K562 (cell line): Measurements from ENCODE around the gene TLE6. TPM values are rescaled to one million over a fixed set of nuclear protein-coding genes. Genes with fewer than 3 reads are reported as not detected.
A peak's percentile ranks its signal among the peaks of the same experiment; 100 is the strongest.

Experiments used
- CREM ChIP-seq: IDR thresholded peaks from 2 replicates; pipeline ENCODE4 v1.6.1; 2014; ENCODE audit warnings: antibody characterized with exemption, low read depth
- FOSL1 ChIP-seq: fragments of 200-800 bp; sonication (Bioruptor generic); conservative IDR thresholded peaks from 2 replicates; pipeline ENCODE4 v1.6.1; 2016; ENCODE audit warnings: missing genetic modification characterization, missing compliant biosample characterization
- HDAC3 ChIP-seq: fragments of 450-650 bp; IDR thresholded peaks from 2 replicates; pipeline ENCODE4 v1.6.1; 2018; ENCODE audit warnings: borderline replicate concordance, mild to moderate bottlenecking, moderate library complexity; ENCODE audit not compliant: partially characterized antibody
- KLF13 ChIP-seq: fragments of 450-650 bp; IDR thresholded peaks from 2 replicates; pipeline ENCODE4 v1.6.1; 2016; ENCODE audit warnings: missing genetic modification characterization, low read depth, mild to moderate bottlenecking, missing compliant biosample characterization, moderate library complexity, borderline replicate concordance
- NFXL1 ChIP-seq: fragments of 450-650 bp; formaldehyde crosslinking; IDR thresholded peaks from 2 replicates; pipeline ENCODE4 v1.4.0; 2021; ENCODE audit warnings: mild to moderate bottlenecking
- POLR2A ChIP-seq: fragments of 450-650 bp; conservative IDR thresholded peaks from 2 replicates; pipeline ENCODE4 v1.6.1; 2016
- PTBP1 ChIP-seq: fragments of 200-400 bp; formaldehyde crosslinking; IDR thresholded peaks from 2 replicates; pipeline ENCODE4 v1.6.1; 2017; ENCODE audit warnings: low read depth, low read length
- SMARCE1 ChIP-seq: fragments of 450-650 bp; IDR thresholded peaks from 2 replicates; pipeline ENCODE4 v1.7.1; 2016; ENCODE audit warnings: mild to moderate bottlenecking
- SP1 ChIP-seq: sonication (generic); formaldehyde crosslinking; IDR thresholded peaks from 2 replicates; pipeline ENCODE4 v1.8.1; 2022; ENCODE audit warnings: mild to moderate bottlenecking, missing genetic modification reagents
- SRF ChIP-seq, 2 experiments: fragments of 250-450, 450-650 bp in 1 of 2; sonication (Bioruptor Pico) in 1 of 2; sonication (generic) in 1 of 2; formaldehyde crosslinking; IDR thresholded peaks; 2 replicates each; pipeline versions ENCODE4 v1.5.0 to v1.5.1; 2020 to 2022; ENCODE audit warnings: mild to moderate bottlenecking in 1 of 2, missing genetic modification reagents in 1 of 2
- TBP ChIP-seq: optimal IDR thresholded peaks from 2 replicates; pipeline ENCODE3; 2011; ENCODE audit warnings: low read depth, low read length, improper control_type of control experiment
- ZNF212 ChIP-seq: fragments of 450-650 bp; formaldehyde crosslinking; IDR thresholded peaks from 2 replicates; pipeline ENCODE4 v1.4.0; 2020; ENCODE audit warnings: mild to moderate bottlenecking
- ZNF408 ChIP-seq: fragments of 250-450 bp; sonication (Bioruptor Pico); IDR thresholded peaks from 2 replicates; pipeline ENCODE4 v1.4.0; 2020; ENCODE audit warnings: low read depth, mild to moderate bottlenecking, moderate library complexity
- ZSCAN32 ChIP-seq: fragments of 450-650 bp; formaldehyde crosslinking; IDR thresholded peaks from 2 replicates; pipeline ENCODE4 v1.4.0; 2020; ENCODE audit warnings: mild to moderate bottlenecking, moderate library complexity
- polyA plus RNA-seq, 8 experiments: library from polyadenylated mRNA; depleted of rRNA in 4 of 8; stranded (reverse) in 5 of 8; unstranded in 3 of 8; fragments of >200 nt; fragmentation: Nextera tagmentation in 2 of 8; fragmentation: Illumina TruSeq in 1 of 8; extraction: Ambion mirVana in 2 of 8; extraction: Trizol in 1 of 8; gene quantifications; 2 replicates each; pipeline versions ENCODE4 v1.2.1 to v1.2.3, GENCODE V29; 2011 to 2014; ENCODE audit warnings: inconsistent platforms in 1 of 8, missing spikeins in 1 of 8
- total RNA-seq, 7 experiments: library from RNA; depleted of rRNA in 6 of 7; stranded (reverse); fragments of >200 nt in 6 of 7; fragmentation: Illumina TruSeq in 2 of 7; extraction: Trizol in 2 of 7; gene quantifications; 2 replicates each; pipeline versions ENCODE4 v1.2.1 to v1.2.3, GENCODE V29; 2011 to 2021; ENCODE audit warnings: low replicate concordance in 1 of 7
- TF ChIP-seq, protein P1 (sequence below): fragments of 450-650 bp; formaldehyde crosslinking; IDR thresholded peaks from 2 replicates; pipeline ENCODE4 v1.4.0; 2022; ENCODE audit warnings: missing genetic modification characterization
- TF ChIP-seq, protein P2 (sequence below): fragments of 200-800 bp; sonication (Bioruptor generic); IDR thresholded peaks from 2 replicates; pipeline ENCODE4 v1.6.1; 2017; ENCODE audit warnings: missing genetic modification characterization, missing compliant biosample characterization
- TF ChIP-seq, protein P3 (sequence below), 2 experiments: IDR thresholded peaks; 2 replicates each; pipeline ENCODE4 v1.6.1; 2012; ENCODE audit warnings: improper control_type of control experiment in 2 of 2, low read depth in 2 of 2, low read length in 2 of 2, borderline replicate concordance in 1 of 2
- TF ChIP-seq, protein P4 (sequence below): fragments of 450-650 bp; formaldehyde crosslinking; IDR thresholded peaks from 2 replicates; pipeline ENCODE4 v1.4.0; 2020; ENCODE audit warnings: mild to moderate bottlenecking, moderate library complexity
- TF ChIP-seq, protein P5 (sequence below): sonication (generic); formaldehyde crosslinking; IDR thresholded peaks from 2 replicates; pipeline ENCODE4 v1.8.1; 2023; ENCODE audit warnings: mild to moderate bottlenecking, missing genetic modification reagents, moderate library complexity

The TLE6 gene
- total and polyA plus RNA-seq, 9 of the 15 experiments (the other 6 are each of a cell fraction or from before 2014, with no cell fraction given): 1.1 to 6.1 (median 2.5) TPM

DNA sequence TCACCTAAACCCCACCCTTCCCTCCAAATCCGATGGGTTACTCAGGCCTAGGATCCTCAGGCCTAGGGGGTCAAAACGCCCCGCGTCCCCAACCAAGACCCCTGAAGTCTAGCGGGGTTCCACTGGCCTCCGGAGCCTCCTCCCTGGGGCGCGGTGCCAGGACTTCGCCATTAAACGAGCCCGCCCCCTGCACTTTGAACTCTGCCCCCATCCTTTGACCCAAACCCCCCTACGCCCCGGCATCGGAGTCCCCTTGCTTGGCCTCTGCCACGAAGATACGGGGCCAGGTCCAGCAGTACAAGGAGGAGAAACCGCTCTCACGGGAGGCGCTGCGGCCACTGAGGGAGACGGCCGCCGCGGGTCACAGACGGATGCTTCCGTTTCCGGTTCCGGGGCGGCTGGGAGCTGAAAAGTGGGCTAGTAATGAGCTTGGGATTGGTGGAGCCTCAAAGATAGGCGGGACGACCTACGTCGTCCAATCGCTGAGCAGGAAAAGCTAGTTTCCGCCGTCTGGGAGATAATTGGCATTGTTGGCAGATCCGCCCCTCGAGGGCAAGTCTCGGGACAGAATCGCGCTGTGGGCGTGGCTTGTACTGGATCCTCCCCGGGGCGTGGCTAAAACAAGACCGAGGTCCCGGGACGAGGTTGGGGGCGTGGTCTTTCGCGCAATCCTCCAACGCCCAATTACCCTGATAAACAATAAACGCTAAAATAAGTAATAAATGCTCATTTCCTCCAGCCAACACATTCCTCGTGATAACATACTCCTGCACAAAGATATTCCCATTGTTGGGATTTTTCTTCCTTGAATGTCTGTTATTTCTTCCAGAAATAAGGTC is 26.9 kb upstream of the TLE6 start (continued):
- TF ChIP-seq, protein P1, sequence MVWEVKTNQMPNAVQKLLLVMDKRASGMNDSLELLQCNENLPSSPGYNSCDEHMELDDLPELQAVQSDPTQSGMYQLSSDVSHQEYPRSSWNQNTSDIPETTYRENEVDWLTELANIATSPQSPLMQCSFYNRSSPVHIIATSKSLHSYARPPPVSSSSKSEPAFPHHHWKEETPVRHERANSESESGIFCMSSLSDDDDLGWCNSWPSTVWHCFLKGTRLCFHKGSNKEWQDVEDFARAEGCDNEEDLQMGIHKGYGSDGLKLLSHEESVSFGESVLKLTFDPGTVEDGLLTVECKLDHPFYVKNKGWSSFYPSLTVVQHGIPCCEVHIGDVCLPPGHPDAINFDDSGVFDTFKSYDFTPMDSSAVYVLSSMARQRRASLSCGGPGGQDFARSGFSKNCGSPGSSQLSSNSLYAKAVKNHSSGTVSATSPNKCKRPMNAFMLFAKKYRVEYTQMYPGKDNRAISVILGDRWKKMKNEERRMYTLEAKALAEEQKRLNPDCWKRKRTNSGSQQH: peak; percentile 83; the same call in 1 of the 2 replicates
- TF ChIP-seq SMARCE1 (peak; percentile 69; the same call in 1 of the 2 replicates), TBP (peak; percentile 84), ZNF408 (CRISPR knock-in tag) (no peak), HDAC3 (peak; percentile 20), ZSCAN32 (CRISPR knock-in tag) (peak; percentile 87), FOSL1 (tag) (peak; percentile 73), KLF13 (tag) (peak; percentile 41; the same call in 1 of the 2 replicates), CREM (peak; percentile 68), NFXL1 (CRISPR knock-in tag) (no peak), POLR2A (peak; percentile 99), SP1 (CRISPR knock-in tag) (peak; percentile 91), ZNF212 (CRISPR knock-in tag) (peak; percentile 83; the same call in 1 of the 2 replicates), SRF (CRISPR knock-in tag; IDR thresholded peaks at IDR 0.05) (peak; percentile 8 to 69; a peak in 1 of 4 replicates), PTBP1 (no peak)
- TF ChIP-seq, protein P2, sequence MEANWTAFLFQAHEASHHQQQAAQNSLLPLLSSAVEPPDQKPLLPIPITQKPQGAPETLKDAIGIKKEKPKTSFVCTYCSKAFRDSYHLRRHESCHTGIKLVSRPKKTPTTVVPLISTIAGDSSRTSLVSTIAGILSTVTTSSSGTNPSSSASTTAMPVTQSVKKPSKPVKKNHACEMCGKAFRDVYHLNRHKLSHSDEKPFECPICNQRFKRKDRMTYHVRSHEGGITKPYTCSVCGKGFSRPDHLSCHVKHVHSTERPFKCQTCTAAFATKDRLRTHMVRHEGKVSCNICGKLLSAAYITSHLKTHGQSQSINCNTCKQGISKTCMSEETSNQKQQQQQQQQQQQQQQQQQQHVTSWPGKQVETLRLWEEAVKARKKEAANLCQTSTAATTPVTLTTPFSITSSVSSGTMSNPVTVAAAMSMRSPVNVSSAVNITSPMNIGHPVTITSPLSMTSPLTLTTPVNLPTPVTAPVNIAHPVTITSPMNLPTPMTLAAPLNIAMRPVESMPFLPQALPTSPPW (CRISPR knock-in tag): peak; percentile 72
- TF ChIP-seq, protein P3, sequence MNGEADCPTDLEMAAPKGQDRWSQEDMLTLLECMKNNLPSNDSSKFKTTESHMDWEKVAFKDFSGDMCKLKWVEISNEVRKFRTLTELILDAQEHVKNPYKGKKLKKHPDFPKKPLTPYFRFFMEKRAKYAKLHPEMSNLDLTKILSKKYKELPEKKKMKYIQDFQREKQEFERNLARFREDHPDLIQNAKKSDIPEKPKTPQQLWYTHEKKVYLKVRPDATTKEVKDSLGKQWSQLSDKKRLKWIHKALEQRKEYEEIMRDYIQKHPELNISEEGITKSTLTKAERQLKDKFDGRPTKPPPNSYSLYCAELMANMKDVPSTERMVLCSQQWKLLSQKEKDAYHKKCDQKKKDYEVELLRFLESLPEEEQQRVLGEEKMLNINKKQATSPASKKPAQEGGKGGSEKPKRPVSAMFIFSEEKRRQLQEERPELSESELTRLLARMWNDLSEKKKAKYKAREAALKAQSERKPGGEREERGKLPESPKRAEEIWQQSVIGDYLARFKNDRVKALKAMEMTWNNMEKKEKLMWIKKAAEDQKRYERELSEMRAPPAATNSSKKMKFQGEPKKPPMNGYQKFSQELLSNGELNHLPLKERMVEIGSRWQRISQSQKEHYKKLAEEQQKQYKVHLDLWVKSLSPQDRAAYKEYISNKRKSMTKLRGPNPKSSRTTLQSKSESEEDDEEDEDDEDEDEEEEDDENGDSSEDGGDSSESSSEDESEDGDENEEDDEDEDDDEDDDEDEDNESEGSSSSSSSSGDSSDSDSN (IDR thresholded peaks at IDR 0.05; ENCODE audit: borderline replicate concordance in 1 of 2, low read depth in 2 of 2, low read length in 2 of 2): 0 out of 4 replicates have a peak, but pooled peaks of 1 of the 2 experiments have one; percentile 16
- TF ChIP-seq, protein P4, sequence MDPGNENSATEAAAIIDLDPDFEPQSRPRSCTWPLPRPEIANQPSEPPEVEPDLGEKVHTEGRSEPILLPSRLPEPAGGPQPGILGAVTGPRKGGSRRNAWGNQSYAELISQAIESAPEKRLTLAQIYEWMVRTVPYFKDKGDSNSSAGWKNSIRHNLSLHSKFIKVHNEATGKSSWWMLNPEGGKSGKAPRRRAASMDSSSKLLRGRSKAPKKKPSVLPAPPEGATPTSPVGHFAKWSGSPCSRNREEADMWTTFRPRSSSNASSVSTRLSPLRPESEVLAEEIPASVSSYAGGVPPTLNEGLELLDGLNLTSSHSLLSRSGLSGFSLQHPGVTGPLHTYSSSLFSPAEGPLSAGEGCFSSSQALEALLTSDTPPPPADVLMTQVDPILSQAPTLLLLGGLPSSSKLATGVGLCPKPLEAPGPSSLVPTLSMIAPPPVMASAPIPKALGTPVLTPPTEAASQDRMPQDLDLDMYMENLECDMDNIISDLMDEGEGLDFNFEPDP (CRISPR knock-in tag): 0 out of 2 replicates have a peak, but pooled peaks have one; percentile 54
- TF ChIP-seq, protein P5, sequence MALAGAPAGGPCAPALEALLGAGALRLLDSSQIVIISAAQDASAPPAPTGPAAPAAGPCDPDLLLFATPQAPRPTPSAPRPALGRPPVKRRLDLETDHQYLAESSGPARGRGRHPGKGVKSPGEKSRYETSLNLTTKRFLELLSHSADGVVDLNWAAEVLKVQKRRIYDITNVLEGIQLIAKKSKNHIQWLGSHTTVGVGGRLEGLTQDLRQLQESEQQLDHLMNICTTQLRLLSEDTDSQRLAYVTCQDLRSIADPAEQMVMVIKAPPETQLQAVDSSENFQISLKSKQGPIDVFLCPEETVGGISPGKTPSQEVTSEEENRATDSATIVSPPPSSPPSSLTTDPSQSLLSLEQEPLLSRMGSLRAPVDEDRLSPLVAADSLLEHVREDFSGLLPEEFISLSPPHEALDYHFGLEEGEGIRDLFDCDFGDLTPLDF (CRISPR knock-in tag): peak; percentile 30; the same call in 1 of the 2 replicates
